Measurements from ENCODE around the gene ZNF296.

Gene ZNF296

DNA sequence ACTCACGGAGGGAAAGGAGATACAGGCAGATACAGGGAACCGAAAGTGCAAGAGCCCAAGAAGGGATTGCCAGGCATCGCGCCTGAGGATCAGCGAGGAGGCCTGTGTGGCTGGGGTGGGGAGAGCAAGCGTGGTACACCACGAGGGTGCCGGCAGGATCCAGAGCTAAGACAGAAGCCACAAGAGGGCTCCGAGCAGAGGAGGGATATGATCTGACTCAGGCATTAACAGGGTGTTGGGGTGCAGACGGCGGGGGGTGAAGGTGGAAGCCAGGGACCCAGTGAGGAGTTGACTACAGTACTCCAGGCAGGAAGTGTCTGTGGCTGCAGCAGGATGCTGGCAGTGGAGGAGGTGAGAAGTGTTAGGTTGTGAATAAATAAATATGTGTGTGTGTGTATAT lies 11.3 kb upstream of the ZNF296 start:
- no peak for DNase-seq (ENCODE audit: low read depth in 2 of 2)

- DNase-seq (ENCODE audit: low read depth in 2 of 2), result no peak
Measured at GRCh38 chr19:45086480-45086879, 10.2 kb upstream of the ZNF296 start.

GRCh38 chr19:45082170-45082569 lies 5.9 kb upstream of the ZNF296 start:
- no peak for DNase-seq (ENCODE audit: low read depth in 2 of 2)

- no peak for DNase-seq (ENCODE audit: low read depth in 2 of 2)
Measured at GRCh38 chr19:45079911-45080370, 3.7 kb upstream of the ZNF296 start.

DNA sequence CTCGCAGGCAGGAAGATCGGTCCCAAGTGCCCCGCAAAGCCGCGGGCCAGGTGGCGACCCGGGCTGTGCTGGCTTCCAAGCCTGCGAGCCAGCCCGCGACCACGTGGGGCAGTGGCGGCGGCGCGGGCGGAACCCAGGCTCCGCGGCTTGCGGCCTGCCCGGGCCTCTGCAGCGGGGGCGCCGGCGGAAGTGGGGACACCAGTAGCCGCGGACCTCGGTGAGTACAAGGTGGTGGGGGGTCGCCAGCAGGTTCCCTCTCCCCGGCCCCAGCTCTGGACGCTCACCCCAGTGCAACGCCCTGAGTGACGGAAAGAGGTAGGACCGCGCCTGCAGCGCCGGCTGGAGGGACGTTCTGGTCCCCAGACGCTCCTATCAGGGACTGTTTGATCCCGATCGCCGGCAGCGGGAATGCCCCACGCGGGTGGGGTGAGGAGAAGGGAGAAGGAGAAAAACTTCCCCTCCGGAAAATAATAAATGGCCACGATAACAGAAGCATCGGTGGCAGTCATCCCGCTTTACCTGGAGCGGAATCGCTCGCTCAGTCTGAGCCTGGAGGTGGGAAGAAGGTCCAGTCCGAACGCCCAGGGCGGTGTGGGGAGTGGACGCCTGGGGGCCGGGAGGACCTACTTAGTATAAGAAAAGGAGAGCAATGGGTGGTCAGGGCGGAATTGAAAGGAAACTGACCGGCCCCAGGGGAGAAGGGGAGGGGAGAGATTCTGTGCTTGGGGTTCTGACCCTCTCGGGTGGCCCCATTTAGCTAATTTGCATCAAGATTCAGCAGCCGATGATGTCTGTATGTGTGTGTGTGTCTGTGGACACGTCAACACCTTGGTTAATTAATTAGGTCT lies 3.0 kb upstream of the ZNF296 start, which contains the start of gene GEMIN7:
GEMIN7 (plus strand) TSS at position 198 of the 848 bp plus-strand sequence. CDS start 10,855 bp downstream, outside the sequence.
- peak; percentile 77 to 79 for DNase-seq (ENCODE audit: low read depth in 2 of 2)

GRCh38 chr19:45078390-45079062 lies 2.2 kb upstream of the ZNF296 start:
- DNase-seq (ENCODE audit: low read depth in 2 of 2), result no peak

GRCh38 chr19:45076851-45077730 lies 813 bp upstream of the ZNF296 start:
- no peak for DNase-seq (ENCODE audit: low read depth in 2 of 2)

GRCh38 chr19:45075301-45076028 lies 813 bp downstream of the ZNF296 start:
- DNase-seq (ENCODE audit: low read depth in 2 of 2), result no peak

GRCh38 chr19:45074744-45075300 lies 1.5 kb downstream of the ZNF296 start:
- DNase-seq (ENCODE audit: low read depth in 2 of 2), result no peak

- DNase-seq (ENCODE audit: low read depth in 2 of 2), result no peak
Measured at GRCh38 chr19:45071969-45072790, 4.1 kb downstream of the ZNF296 start.

DNA sequence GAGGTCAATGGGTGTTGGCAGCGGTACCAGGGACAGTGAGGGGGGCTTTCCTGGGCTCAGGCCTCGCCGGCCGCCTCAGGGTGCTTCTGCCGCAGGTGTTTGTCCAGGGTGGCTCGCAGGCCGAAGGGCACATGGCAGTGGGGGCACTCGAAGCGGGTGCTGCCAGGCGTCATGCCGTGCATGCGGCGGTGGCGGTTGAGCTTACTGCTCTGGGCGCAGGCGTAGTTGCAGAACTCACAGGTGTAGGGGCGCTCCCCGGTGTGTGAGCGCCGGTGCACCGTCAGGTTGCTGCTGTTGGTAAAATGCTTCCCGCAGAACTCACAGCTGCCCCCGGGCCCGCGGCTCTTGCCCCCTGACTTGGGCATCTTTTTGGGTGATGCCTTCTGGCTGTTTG lies 4.7 kb downstream of the ZNF296 start:
- DNase-seq (ENCODE audit: low read depth in 2 of 2), result no peak

GRCh38 chr19:45070861-45071544 lies 5.3 kb downstream of the ZNF296 start:
- DNase-seq (ENCODE audit: low read depth in 2 of 2), result no peak

GRCh38 chr19:45070214-45070613 lies 6.1 kb downstream of the ZNF296 start:
- no peak for DNase-seq (ENCODE audit: low read depth in 2 of 2)

DNA sequence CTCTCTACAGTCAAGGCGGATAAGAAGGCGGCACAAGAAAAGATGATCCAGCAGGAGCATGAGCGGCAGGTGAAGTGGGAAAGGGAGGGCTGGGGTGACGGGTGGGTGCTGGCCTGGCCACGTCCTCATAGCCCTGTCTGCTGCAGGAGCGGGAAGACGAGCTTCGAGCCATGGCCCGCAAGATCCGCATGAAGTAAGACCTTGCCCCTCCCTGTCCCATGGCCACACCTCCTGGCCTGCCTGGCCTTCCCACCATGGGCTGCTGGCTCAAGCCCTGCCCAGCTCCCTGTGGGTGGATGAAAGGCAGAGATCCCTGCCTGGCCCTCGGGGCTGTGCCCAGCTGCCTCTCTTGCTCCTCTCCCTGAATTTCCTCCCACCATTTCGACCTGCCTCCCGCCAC lies 7.2 kb downstream of the ZNF296 start:
- DNase-seq (ENCODE audit: low read depth in 2 of 2), result no peak

- no peak for DNase-seq (ENCODE audit: low read depth in 2 of 2)
Measured at GRCh38 chr19:45068041-45068440, 8.2 kb downstream of the ZNF296 start.

DNA sequence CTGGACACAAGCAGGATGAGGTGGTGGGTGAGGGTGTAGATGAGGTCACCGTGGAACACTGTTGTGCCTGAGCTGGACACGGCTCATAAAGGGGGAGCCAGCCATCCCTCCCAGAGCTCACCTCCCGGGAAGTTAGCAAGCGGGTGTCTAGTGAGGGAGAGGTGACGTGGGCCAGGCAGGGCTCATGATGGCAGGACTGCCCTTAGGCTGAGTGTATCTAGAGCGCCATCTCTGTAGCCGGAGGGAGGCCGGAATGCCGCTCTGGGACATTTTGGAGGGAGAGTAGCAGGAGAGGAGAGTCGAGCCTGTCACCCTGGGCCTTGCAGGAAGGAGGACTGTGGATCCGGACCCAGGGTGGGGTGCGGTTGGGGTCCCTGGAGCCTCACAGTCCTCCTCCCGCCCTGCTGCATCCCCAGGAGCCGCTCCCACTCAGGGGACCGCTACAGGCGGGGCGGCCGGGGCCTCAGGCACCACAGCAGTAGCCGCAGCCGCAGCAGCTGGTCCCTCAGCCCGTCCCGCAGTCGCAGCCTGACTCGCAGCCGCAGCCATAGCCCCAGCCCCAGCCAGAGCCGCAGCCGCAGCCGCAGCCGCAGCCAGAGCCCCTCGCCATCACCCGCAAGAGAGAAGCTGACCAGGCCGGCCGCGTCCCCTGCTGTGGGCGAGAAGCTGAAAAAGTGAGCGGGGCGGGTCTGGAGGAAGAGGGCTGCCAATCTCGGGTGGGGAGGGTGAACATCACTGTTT lies 9.2 kb downstream of the ZNF296 start:
- DNase-seq (ENCODE audit: low read depth in 2 of 2), result no peak

GRCh38 chr19:45063851-45064801 lies 12.2 kb downstream of the ZNF296 start:
- DNase-seq (ENCODE audit: low read depth in 2 of 2), result no peak

- DNase-seq (ENCODE audit: low read depth in 2 of 2), result no peak
Measured at GRCh38 chr19:45061965-45062364, 14.3 kb downstream of the ZNF296 start.

All from stimulated activated CD4-positive, alpha-beta T cell treated with anti-CD3 and anti-CD28 coated beads, Interleukin-4, amount 100 ng/mL, for 48 hours (primary cell).